ENCODE results near the gene ICE2. TPM values are rescaled to one million over a fixed set of nuclear protein-coding genes. Genes with fewer than 3 reads are reported as not detected.
A peak's percentile ranks its signal among the peaks of the same experiment; 100 is the strongest.

Gene ICE2
- total RNA-seq, 8 experiments from 2014 or later = 20.2 to 66.5 (median 28.7) TPM

DNA sequence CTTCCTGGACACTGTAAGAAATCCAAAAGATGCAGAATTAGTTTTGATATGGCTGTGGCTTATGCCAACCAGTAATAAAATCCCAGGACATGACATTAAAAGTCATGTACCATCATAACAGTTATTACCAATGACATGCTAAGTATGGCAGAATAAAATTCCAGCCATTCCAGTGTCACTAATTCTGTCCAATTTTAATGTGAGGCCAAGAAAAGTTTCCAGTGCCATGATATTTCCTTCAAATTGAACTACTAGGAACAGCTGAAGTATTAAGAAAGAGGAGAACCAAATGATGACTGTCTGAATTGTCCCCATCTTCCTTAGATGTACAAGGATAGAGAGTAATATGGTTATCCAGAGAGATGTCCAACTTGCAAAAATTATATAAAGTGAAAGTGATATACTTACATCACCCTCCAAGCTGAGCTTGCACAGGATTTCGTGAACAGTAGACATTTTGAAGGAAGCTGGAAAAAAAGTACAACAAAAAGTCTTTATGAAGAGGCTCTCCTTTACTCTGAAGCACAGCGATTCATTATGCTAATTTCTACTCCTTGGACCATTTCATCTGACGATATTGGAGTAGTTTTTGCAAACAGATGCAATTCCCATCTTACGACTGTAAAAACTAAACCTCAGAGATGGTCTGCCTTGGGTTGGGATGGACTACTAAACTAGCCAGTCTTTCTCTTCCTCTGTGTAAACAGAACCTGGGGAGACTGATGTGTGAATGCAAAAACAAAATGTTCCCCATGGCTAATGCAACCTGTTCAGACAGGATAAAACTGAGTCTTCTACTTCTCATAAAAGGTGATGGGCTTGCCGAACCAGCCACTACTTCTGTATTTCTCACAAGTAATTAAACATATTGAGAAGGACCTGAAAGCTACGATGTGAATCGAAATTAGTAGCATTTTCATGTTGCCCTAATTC lies 93.1 kb downstream of the ICE2 start:
- in situ Hi-C loops (cut with MboI; ENCODE audit: low pct_unique_long_range_greater_than_20kb in 2 of 9, low sequenced_read_pairs in 9 of 9, unreplicated experiment in 9 of 9) = no loop called here
- WGBS, 10 experiments = 29 to 95% (median 76%) methylated on average over 2 to 7 of the region's 7 CpGs

DNA sequence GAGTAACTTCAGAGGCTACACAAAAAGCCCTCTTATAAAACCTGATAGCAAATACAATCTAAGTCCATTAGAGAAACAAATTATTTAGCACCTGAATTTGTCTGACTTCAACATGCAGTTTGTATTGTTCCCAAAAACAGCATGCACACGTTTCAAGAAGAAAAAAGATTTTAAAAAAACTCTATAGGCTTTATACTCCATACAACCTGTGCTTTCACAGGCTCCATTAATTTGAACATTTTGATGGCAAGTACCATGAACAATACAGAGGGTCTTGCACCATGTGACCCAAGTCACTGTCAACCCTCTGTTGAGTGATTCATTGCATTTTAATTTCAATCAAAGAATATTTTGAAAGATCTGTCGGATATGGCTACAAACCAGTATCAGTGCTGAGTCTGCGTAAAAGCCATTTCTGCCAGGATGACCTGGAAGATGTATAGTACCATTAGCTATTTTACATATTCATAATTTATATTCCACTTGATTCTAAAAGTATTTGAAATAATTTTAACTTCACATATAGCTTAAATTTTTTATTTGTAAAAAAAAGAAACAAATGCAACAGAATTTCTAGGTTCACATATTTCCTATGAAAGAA lies 94.3 kb downstream of the ICE2 start:
- H3K4me3 ChIP-seq = no peak overlapping the region
- no peak overlapping the region for H3K27ac ChIP-seq
- WGBS, 10 experiments = 55 to 100% (median 84%) methylated on average over 2 to 3 of the region's 3 CpGs
- ATAC-seq (replicated peaks in 6 of 8) = no peak
- in situ Hi-C loops (cut with MboI; ENCODE audit: low pct_unique_long_range_greater_than_20kb in 2 of 9, low sequenced_read_pairs in 9 of 9, unreplicated experiment in 9 of 9) = no loop called here
- peaks cover 7 to 10% of the 10 kb centered on the region in 2 donors for H3K4me1 ChIP-seq (replicated peaks in 1 of 2)

More for the DNA sequence above, 93.1 kb downstream of the ICE2 start:
- peak in 1 of 8 experiments; percentile 44 for ATAC-seq (replicated peaks in 6 of 8)
- Histone ChIP-seq H3K4me1 (replicated peaks in 1 of 2) (peaks cover 8 to 22% of the 10 kb centered on the region in 2 donors), H3K4me3 (no peak overlapping the region), H3K27ac (no peak overlapping the region)

DNA sequence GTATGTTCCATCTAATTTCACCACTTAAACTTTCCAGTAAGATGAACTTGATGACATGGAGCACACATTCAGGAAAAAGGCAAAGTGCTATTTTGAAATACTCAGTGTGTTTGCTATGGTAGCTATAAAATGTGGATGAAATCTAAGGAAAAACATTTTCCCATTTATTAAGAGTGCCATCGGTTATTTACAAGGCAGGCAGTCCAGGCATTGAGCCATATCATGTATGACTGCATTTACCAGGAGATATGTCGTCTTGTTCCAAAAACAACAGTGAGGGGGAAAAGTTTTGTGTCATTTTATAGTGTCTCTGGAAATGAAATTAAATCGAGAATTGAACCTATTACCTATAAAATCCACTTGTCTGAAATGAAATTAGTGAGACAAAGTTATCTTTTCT lies 94.9 kb downstream of the ICE2 start:
- H3K4me3 ChIP-seq = no peak overlapping the region
- peaks cover 10 to 11% of the 10 kb centered on the region in 2 donors for H3K4me1 ChIP-seq (replicated peaks in 1 of 2)
- H3K27ac ChIP-seq = no peak overlapping the region
- ATAC-seq (replicated peaks in 6 of 8) = no peak
- in situ Hi-C loops (cut with MboI; ENCODE audit: low pct_unique_long_range_greater_than_20kb in 2 of 9, low sequenced_read_pairs in 9 of 9, unreplicated experiment in 9 of 9) = no loop called here
- 0 to 100% (median 75%) methylated on average over 1 to 3 of the region's 3 CpGs; no CpG with 5 or more reads in 2 of the 10 experiments for WGBS, 10 experiments

DNA sequence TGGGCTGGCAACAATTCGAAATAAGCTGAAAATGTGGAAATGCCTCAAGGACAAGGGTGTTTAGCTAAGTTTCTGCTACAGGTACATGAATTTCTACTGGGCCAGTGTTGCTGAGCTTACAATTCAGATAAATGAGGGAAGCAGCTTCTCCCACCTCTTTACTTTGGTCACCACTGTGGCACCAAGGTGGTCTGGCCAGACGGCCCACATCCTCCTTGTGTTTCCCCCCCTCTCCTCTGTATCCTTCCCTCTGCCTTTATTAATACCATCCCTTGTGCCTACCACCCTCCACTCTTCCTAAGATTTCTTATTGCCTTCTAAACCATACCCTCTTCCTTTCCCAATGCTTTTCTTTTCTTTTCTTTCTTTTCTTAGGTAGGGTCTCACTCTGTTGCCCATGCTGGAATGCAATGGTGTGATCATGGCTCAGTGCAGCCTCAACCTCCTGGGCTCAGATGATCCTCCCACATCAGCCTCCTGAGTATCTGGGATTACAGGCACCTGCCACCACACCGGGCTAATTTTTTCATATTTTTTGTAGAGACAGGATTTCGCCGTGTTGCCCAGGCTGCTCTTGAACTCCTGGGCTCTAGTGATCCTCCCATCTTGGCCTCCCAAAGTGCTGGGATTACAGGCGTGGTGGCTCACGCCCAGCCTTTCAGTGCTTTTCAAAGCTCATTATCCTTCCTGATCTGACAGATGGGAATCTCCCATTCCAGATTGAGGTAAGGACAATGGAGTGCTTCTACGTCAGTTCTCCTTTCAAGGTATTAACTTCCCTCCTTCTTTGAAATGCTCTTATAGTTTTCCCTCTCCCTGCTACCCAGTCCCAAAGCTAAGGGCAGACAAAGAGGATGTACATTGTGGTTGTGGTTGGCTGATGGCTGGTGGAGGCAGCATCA lies 95.9 kb downstream of the ICE2 start:
- no peak for ATAC-seq (replicated peaks in 6 of 8)
- 59 to 100% (median 91%) methylated on average over 1 to 6 of the region's 8 CpGs; no CpG with 5 or more reads in 1 of the 10 experiments for WGBS, 10 experiments
- peaks cover 10 to 11% of the 10 kb centered on the region in 2 donors for H3K4me1 ChIP-seq (replicated peaks in 1 of 2)
- in situ Hi-C loops (cut with MboI; ENCODE audit: low pct_unique_long_range_greater_than_20kb in 2 of 9, low sequenced_read_pairs in 9 of 9, unreplicated experiment in 9 of 9) = no loop called here
- H3K27ac ChIP-seq = no peak overlapping the region
- H3K4me3 ChIP-seq = no peak overlapping the region

DNA sequence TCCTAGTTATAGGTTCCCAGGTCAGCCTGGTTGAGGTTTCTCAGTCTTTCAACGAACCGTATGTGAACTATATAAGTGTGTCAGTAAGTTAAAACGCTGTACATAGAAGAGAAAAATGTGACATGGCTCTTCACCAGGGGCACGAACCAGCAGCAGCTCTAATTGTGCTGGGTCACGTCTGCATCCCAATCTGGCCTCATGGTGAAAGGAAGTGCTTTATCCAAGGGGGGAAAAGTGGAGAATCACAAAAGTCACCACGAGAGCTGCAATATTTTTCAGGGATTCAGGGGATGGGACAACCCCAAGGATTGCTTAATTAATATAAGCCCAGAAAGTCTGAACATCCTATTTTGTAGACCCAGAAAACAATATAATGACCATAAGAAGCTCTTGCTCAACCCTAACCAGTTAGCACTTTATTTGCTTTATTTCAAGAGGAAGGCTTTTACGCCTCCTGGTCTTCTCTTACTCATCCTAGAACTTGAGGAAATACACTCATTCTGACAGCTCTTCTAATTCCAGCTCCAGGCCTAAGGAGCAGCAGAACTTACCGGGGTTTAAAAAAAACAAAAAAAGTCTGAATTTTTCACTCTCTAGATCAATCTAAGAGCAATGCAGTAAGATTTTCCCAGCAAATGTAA lies 97.7 kb downstream of the ICE2 start:
- Histone ChIP-seq H3K4me1 (replicated peaks in 1 of 2) (peaks cover 10 to 12% of the 10 kb centered on the region in 2 donors), H3K4me3 (no peak overlapping the region), H3K27ac (no peak overlapping the region)
- in situ Hi-C loops (cut with MboI; ENCODE audit: low pct_unique_long_range_greater_than_20kb in 2 of 9, low sequenced_read_pairs in 9 of 9, unreplicated experiment in 9 of 9) = no loop called here
- no peak for ATAC-seq (replicated peaks in 6 of 8)
- WGBS, 10 experiments = 26 to 100% (median 90%) methylated on average over 2 to 7 of the region's 8 CpGs; no CpG with 5 or more reads in 1 of the 10 experiments

DNA sequence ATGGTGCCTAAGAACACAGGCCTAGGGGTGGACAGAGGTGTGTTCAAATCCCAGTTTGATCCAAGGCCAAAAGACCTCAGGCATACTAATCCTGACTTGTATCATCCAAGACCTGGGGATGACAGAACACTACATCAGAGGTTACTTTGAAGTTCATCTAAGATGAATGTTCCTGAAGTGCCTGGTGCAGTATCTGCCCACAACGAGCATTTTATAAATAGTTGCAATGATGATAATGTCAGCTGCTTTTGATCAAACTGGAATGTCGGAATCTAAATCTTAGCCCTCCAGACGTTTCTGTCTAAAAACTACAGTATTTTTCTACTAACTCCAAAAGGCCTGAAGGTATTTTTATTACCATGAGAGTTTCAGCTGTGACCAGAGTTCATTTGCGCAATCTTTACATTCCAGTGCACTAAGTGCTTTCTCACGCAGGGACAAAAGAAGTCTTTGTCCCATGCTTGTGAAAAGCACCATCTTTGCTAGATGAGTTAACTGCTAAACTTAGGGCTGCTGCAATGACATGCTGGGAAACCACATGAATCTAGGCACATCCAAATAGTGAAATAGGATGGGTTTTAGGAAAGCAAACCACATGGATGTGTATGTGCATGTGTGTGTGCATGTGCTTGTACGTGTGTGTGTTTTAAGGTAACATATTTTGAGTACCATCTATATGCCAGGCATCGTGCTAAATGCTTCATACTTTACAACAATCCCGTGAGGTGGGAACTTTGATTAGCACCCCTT lies 99.2 kb downstream of the ICE2 start:
- Histone ChIP-seq H3K4me1 (replicated peaks in 1 of 2) (peaks cover 22 to 27% of the 10 kb centered on the region in 2 donors), H3K27ac (peak overlapping the region; percentile 25 to 68), H3K4me3 (no peak overlapping the region)
- ATAC-seq (replicated peaks in 6 of 8) = peak; percentile 30 to 81 (median 77)
- 16 to 71% (median 42%) methylated on average over 2 to 8 of the region's 8 CpGs; no CpG with 5 or more reads in 2 of the 10 experiments for WGBS, 10 experiments
- in situ Hi-C loops (cut with MboI; ENCODE audit: low pct_unique_long_range_greater_than_20kb in 2 of 9, low sequenced_read_pairs in 9 of 9, unreplicated experiment in 9 of 9) = no loop called here

DNA sequence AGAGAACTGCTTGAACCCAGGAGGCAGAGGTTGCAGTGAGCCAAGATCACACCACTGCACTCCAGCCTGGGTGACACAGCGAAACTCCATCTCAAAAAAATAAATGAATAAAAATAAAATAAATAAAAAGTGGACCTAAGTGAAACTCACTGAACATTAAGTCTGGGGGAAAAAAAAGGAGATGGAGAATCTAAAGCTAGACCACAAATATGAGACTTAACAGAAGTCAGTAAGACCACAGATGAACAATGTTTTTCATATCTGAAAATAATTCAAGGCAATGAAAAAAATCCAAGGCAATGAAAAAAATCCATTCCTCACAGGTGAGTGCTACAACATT lies 99.8 kb downstream of the ICE2 start:
- Histone ChIP-seq H3K4me1 (replicated peaks in 1 of 2) (peaks cover 28 to 33% of the 10 kb centered on the region in 2 donors), H3K27ac (peak overlapping the region; percentile 4 to 42), H3K4me3 (no peak overlapping the region)
- in situ Hi-C loops (cut with MboI; ENCODE audit: low pct_unique_long_range_greater_than_20kb in 2 of 9, low sequenced_read_pairs in 9 of 9, unreplicated experiment in 9 of 9) = no loop called here
- WGBS, 10 experiments = 88 to 100% (median 100%) methylated on average over 1 of the region's 1 CpG; no CpG with 5 or more reads in 6 of the 10 experiments
- no peak for ATAC-seq (replicated peaks in 6 of 8)

DNA sequence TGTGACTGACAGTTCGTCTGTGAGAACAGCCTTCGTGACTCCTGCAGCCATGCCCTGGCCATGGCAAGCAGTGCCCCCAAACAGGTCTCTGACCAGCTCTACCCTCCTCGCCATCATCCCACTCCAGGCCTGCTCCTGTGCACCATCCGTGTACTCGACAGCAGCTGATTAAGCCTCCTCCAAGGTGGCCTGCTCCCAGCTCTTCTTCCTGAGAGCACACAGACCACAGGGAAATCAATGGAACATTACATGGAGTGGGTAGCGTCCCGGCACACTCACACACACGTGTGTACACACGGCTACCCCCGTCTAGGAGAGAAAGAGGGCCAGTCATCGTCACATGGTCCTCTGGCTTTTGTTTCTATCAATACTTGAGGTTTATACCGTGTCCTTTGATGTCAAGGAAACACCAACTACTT lies 102.3 kb downstream of the ICE2 start:
- peaks cover 40 to 44% of the 10 kb centered on the region in 2 donors for H3K4me1 ChIP-seq (replicated peaks in 1 of 2)
- no peak overlapping the region for H3K4me3 ChIP-seq
- no peak overlapping the region for H3K27ac ChIP-seq
- in situ Hi-C loops (cut with MboI; ENCODE audit: low pct_unique_long_range_greater_than_20kb in 2 of 9, low sequenced_read_pairs in 9 of 9, unreplicated experiment in 9 of 9) = no loop called here
- WGBS, 10 experiments = 40 to 100% (median 88%) methylated on average over 1 to 2 of the region's 12 CpGs; no CpG with 5 or more reads in 5 of the 10 experiments
- no peak for ATAC-seq (replicated peaks in 6 of 8)

DNA sequence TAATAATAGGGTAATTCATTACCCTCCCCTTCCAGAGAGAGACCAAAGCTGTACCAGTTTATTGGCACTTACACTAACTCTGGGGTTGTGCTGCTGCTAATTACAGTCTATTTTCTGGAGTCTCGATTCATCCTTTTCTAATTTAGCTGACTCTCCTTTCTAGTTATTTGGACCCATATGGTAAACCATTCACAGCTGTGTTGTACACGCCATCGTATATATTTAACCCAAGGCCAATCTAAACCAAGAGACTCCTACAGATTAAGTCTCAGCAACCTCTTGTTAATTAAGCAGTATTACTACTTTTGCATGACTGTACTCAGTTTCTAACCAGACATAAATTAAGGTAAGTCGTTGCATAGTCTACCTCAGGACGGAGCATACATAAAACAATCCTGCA lies 103.6 kb downstream of the ICE2 start:
- no peak for ATAC-seq (replicated peaks in 6 of 8)
- in situ Hi-C loops (cut with MboI; ENCODE audit: low pct_unique_long_range_greater_than_20kb in 2 of 9, low sequenced_read_pairs in 9 of 9, unreplicated experiment in 9 of 9) = no loop called here
- Histone ChIP-seq H3K4me3 (no peak overlapping the region), H3K4me1 (replicated peaks in 1 of 2) (peaks cover 52 to 54% of the 10 kb centered on the region in 2 donors), H3K27ac (peak overlapping the region in 1 of 2 donors; percentile 71)
- 11 to 78% (median 63%) methylated on average over 1 to 5 of the region's 5 CpGs for WGBS, 10 experiments

DNA sequence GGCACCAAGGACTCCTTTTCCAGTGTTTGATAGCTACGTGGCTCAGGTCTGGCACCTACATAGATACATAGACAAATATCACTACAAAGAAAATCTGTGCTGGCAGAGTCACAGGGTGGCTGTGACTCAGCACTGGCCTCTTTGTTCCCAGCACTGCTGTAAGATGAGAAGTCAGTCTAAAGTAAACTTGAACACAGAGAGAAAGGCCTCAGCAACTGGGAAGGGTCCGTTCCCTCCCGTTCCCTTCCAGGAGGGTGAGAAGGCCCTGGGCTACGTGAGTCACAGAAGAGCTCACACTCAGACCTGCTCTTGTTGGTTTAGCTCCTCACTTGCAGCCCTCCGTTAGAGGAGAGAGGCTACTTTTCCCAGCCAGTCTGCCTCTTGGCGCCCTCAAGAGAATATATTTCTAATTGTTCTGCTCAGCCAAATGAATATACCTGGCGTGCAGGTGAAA lies 104.3 kb downstream of the ICE2 start:
- H3K27ac ChIP-seq = peak overlapping the region; percentile 61 to 71
- WGBS, 10 experiments = 0 to 100% (median 28%) methylated on average over 1 to 7 of the region's 7 CpGs
- peak; percentile 64 to 96 (median 95) for ATAC-seq (replicated peaks in 6 of 8)

DNA sequence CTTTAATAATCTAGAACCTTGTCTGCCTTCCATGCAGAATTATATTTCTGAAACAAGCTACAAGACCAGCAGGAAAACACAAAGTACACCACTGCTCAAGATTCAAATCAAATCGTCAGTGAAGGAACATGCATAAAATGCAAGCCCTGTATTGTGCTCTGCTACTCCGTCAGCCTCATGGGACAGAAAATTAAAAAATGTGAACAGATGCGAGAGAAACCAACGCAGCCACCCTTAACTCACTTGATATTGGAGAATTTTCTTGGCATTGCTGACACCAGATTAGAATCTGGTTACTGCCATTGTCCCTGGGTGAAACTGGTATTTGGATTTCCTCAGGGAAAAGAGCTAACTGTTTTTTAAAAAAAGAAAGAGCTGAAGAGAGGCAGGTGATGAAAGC lies 104.7 kb downstream of the ICE2 start:
- in situ Hi-C loops (cut with MboI; ENCODE audit: low pct_unique_long_range_greater_than_20kb in 2 of 9, low sequenced_read_pairs in 9 of 9, unreplicated experiment in 9 of 9) = loop anchor here in 2 of 9 experiments (25.0 kb wide), 2 partner anchors 138 to 1463 kb away; no protein-coding TSS in a partner anchor
- Histone ChIP-seq H3K4me3 (no peak overlapping the region), H3K4me1 (replicated peaks in 1 of 2) (peaks cover 47 to 49% of the 10 kb centered on the region in 2 donors), H3K27ac (peak overlapping the region; percentile 61 to 71)
- WGBS, 10 experiments = 3 to 90% (median 40%) methylated on average over 1 to 4 of the region's 4 CpGs; no CpG with 5 or more reads in 1 of the 10 experiments
- ATAC-seq (replicated peaks in 6 of 8) = peak; percentile 8 to 38 (median 12)

More for the DNA sequence above, 104.3 kb downstream of the ICE2 start:
- Histone ChIP-seq H3K4me3 (no peak overlapping the region), H3K4me1 (replicated peaks in 1 of 2) (peaks cover 51 to 52% of the 10 kb centered on the region in 2 donors)
- in situ Hi-C loops (cut with MboI; ENCODE audit: low pct_unique_long_range_greater_than_20kb in 2 of 9, low sequenced_read_pairs in 9 of 9, unreplicated experiment in 9 of 9) = loop anchor here in 2 of 9 experiments (25.0 kb wide), 2 partner anchors 138 to 1463 kb away; no protein-coding TSS in a partner anchor

Measured in motor neuron (in vitro differentiated cells).